Neuronal stem cell (in vitro differentiated cells): ENCODE results near the gene MB21D2.
"Not testable (repeated sequence)": the region's sequence is repeated elsewhere in the genome, so short reads cannot be mapped to it uniquely, and the experiment has no call there.

Source experiments
- DNase-seq: peaks from one replicate; pipeline ENCODE4 v3.0.0-alpha.2; 2013; ENCODE audit warnings: low spot score
- H2AFZ ChIP-seq: one replicate; pipeline ENCODE4 v1.6.1; 2013; ENCODE audit warnings: mild to moderate bottlenecking, low read length, inconsistent platforms
- H2AK5ac ChIP-seq: 2 replicates; pipeline ENCODE4 v1.6.1; 2013; ENCODE audit warnings: low read depth, mild to moderate bottlenecking, inconsistent platforms, low read length, moderate library complexity, mixed read lengths
- H2BK120ac ChIP-seq: 2 replicates; pipeline ENCODE4 v1.6.1; 2013; ENCODE audit warnings: low read depth, mild to moderate bottlenecking, inconsistent platforms, low read length, moderate library complexity, mixed read lengths
- H2BK12ac ChIP-seq: one replicate; pipeline ENCODE4 v1.6.1; 2013; ENCODE audit warnings: low read length, inconsistent platforms
- H2BK15ac ChIP-seq: 2 replicates; pipeline ENCODE4 v1.6.1; 2013; ENCODE audit warnings: mild to moderate bottlenecking, low read length, inconsistent platforms, mixed read lengths
- H2BK5ac ChIP-seq: one replicate; pipeline ENCODE4 v1.6.1; 2013; ENCODE audit warnings: inconsistent platforms, mild to moderate bottlenecking, low read length, moderate library complexity
- H3K14ac ChIP-seq: one replicate; pipeline ENCODE4 v1.6.1; 2013; ENCODE audit warnings: low read length, inconsistent platforms
- H3K18ac ChIP-seq: 2 replicates; pipeline ENCODE4 v1.6.1; 2013; ENCODE audit warnings: low read length, inconsistent platforms
- H3K23ac ChIP-seq: 2 replicates; pipeline ENCODE4 v1.6.1; 2013; ENCODE audit warnings: low read depth, mild to moderate bottlenecking, mixed read lengths, low read length, inconsistent platforms; ENCODE audit not compliant: poor library complexity
- H3K27ac ChIP-seq: replicated peaks from 3 replicates; pipeline ENCODE4 v1.5.1; 2013; ENCODE audit warnings: low read length, inconsistent platforms
- H3K27me3 ChIP-seq, 3 experiments: 2 replicates each; pipeline ENCODE4 v1.6.1; 2013; ENCODE audit warnings: low read length in 3 of 3, mild to moderate bottlenecking in 2 of 3, inconsistent platforms in 1 of 3, low read depth in 1 of 3, mixed read lengths in 1 of 3, moderate library complexity in 1 of 3; ENCODE audit not compliant: control insufficient read depth in 3 of 3, insufficient read depth in 3 of 3
- H3K36me3 ChIP-seq, 2 donors: replicated peaks in 1 of 2; 2 replicates each; pipeline ENCODE4 v1.6.1; 2013; ENCODE audit warnings: low read length in 2 of 2; ENCODE audit not compliant: control insufficient read depth in 2 of 2, insufficient read depth in 2 of 2
- H3K4ac ChIP-seq: 2 replicates; pipeline ENCODE4 v1.6.1; 2013; ENCODE audit warnings: inconsistent platforms, mild to moderate bottlenecking, low read length, moderate library complexity
- H3K4me1 ChIP-seq, 2 donors: 1 replicate in 1 of 2; 2 replicates in 1 of 2; pipeline ENCODE4 v1.6.1; 2013; ENCODE audit warnings: low read length in 2 of 2, low read depth in 1 of 2; ENCODE audit not compliant: control insufficient read depth in 2 of 2, insufficient read depth in 1 of 2
- H3K4me2 ChIP-seq: one replicate; pipeline ENCODE4 v1.6.1; 2013; ENCODE audit warnings: mild to moderate bottlenecking, low read length, inconsistent platforms; ENCODE audit not compliant: insufficient read depth, poor library complexity, severe bottlenecking
- H3K4me3 ChIP-seq, 2 donors: 2 replicates each; pipeline ENCODE4 v1.5.1; 2013; ENCODE audit warnings: low read length in 2 of 2, mild to moderate bottlenecking in 2 of 2, inconsistent platforms in 1 of 2, moderate library complexity in 1 of 2
- H3K79me1 ChIP-seq: one replicate; pipeline ENCODE4 v1.6.1; 2013; ENCODE audit warnings: low read depth, mild to moderate bottlenecking, inconsistent platforms, low read length, moderate library complexity
- H3K9ac ChIP-seq: one replicate; pipeline ENCODE4 v1.6.1; 2013; ENCODE audit warnings: mild to moderate bottlenecking, low read depth, low read length, inconsistent platforms; ENCODE audit not compliant: poor library complexity
- H3K9me3 ChIP-seq, 2 donors: replicated peaks in 1 of 2; 2 replicates each; pipeline versions ENCODE3 to v1.6.1; 2013; ENCODE audit warnings: low read length in 2 of 2, mild to moderate bottlenecking in 2 of 2, inconsistent platforms in 1 of 2, low read depth in 1 of 2, mixed read lengths in 1 of 2, moderate library complexity in 1 of 2; ENCODE audit not compliant: control insufficient read depth in 2 of 2, insufficient read depth in 1 of 2
- H4K8ac ChIP-seq: one replicate; pipeline ENCODE4 v1.6.1; 2013; ENCODE audit warnings: low read depth, mild to moderate bottlenecking, inconsistent platforms, low read length, moderate library complexity
- H4K91ac ChIP-seq: one replicate; pipeline ENCODE4 v1.6.1; 2013; ENCODE audit warnings: low read length, low read depth, mild to moderate bottlenecking, inconsistent platforms; ENCODE audit not compliant: poor library complexity
- WGBS, 2 donors: extraction: QIAGEN DNeasy Blood & Tissue Kit; methylation state at CpG; one replicate each; pipeline ENCODE4 v1.1.7; 2013; ENCODE audit warnings: missing lambda C conversion rate in 2 of 2, mixed read lengths in 1 of 2; ENCODE audit not compliant: insufficient read length in 2 of 2, insufficient replicate concordance in 1 of 2; ENCODE audit errors: extremely low coverage in 2 of 2; 5-methylcytosine and 5-hydroxymethylcytosine counted together

MB21D2 gene

GRCh38 chr3:192850451-192850981 lies 67.1 kb downstream of the MB21D2 start:
- Histone ChIP-seq H2BK120ac (no peak overlapping the region), H2AFZ (no peak overlapping the region), H3K79me1 (peaks cover 1% of the 10 kb centered on the region), H2BK12ac (no peak overlapping the region), H3K27me3 (no peaks in the 10 kb centered on the region), H3K18ac (no peak overlapping the region), H4K91ac (no peak overlapping the region), H4K8ac (no peak overlapping the region), H2BK15ac (no peak overlapping the region), H3K9me3 (peaks cover 0 to 7% of the 10 kb centered on the region in 2 donors), H3K36me3 (no peaks in the 10 kb centered on the region), H3K14ac (peak overlapping the region; percentile 74), H3K23ac (no peak overlapping the region), H2BK5ac (no peak overlapping the region), H3K4me1 (no peaks in the 10 kb centered on the region), H3K4ac (no peak overlapping the region), H3K9ac (no peak overlapping the region), H2AK5ac (no peak overlapping the region), H3K4me3 (no peak overlapping the region), H3K27ac (no peak overlapping the region), H3K4me2 (no peak overlapping the region)
- WGBS, 2 donors: no CpG with 5 or more reads among the region's 14 CpGs
- DNase-seq: no peak

GRCh38 chr3:192849821-192850220 lies 67.8 kb downstream of the MB21D2 start:
- WGBS, 2 donors: no CpG with 5 or more reads among the region's 11 CpGs

GRCh38 chr3:192848371-192849233 lies 69.1 kb downstream of the MB21D2 start:
- no CpG with 5 or more reads among the region's 11 CpGs for WGBS, 2 donors
- Histone ChIP-seq H3K4me1 (peaks cover 0 to 4% of the 10 kb centered on the region in 2 donors), H3K9me3 (no peaks in the 10 kb centered on the region), H3K36me3 (no peaks in the 10 kb centered on the region), H3K79me1 (peaks cover 1% of the 10 kb centered on the region), H3K4me3 (no peak overlapping the region), H3K18ac (no peak overlapping the region), H4K8ac (no peak overlapping the region), H3K27me3 (no peaks in the 10 kb centered on the region), H2BK12ac (no peak overlapping the region), H3K9ac (no peak overlapping the region), H2BK120ac (no peak overlapping the region), H4K91ac (no peak overlapping the region), H3K4ac (no peak overlapping the region), H2BK15ac (no peak overlapping the region), H3K14ac (no peak overlapping the region), H2BK5ac (no peak overlapping the region), H3K27ac (no peak overlapping the region), H2AFZ (no peak overlapping the region), H3K23ac (no peak overlapping the region), H2AK5ac (no peak overlapping the region), H3K4me2 (no peak overlapping the region)
- no peak for DNase-seq

More at GRCh38 chr3:192849821-192850220, 67.8 kb downstream of the MB21D2 start:
- H3K23ac ChIP-seq, H3K18ac ChIP-seq, H2BK15ac ChIP-seq, H2AFZ ChIP-seq, H4K8ac ChIP-seq, H3K9me3 ChIP-seq, H3K4me2 ChIP-seq, H3K4me3 ChIP-seq, H3K9ac ChIP-seq, H3K36me3 ChIP-seq, H3K4ac ChIP-seq, H4K91ac ChIP-seq, H3K27me3 ChIP-seq, H2BK5ac ChIP-seq, H2AK5ac ChIP-seq, H3K14ac ChIP-seq, H2BK120ac ChIP-seq, DNase-seq, H3K4me1 ChIP-seq, H2BK12ac ChIP-seq, H3K79me1 ChIP-seq, H3K27ac ChIP-seq: not testable (repeated sequence)

GRCh38 chr3:192847941-192848340 lies 69.7 kb downstream of the MB21D2 start:
- WGBS, 2 donors: no CpG with 5 or more reads among the region's 3 CpGs
- no peak for DNase-seq
- no peak overlapping the region for H3K9ac ChIP-seq

More at GRCh38 chr3:192847941-192848340, 69.7 kb downstream of the MB21D2 start:
- H3K9me3 ChIP-seq: no peaks in the 10 kb centered on the region
- no peak overlapping the region for H2AFZ ChIP-seq
- H3K14ac ChIP-seq: no peak overlapping the region
- H3K27me3 ChIP-seq: no peaks in the 10 kb centered on the region
- H2BK15ac ChIP-seq: no peak overlapping the region
- no peak overlapping the region for H3K4me3 ChIP-seq
- no peak overlapping the region for H3K18ac ChIP-seq
- no peak overlapping the region for H2BK12ac ChIP-seq
- no peak overlapping the region for H4K91ac ChIP-seq
- no peak overlapping the region for H2BK5ac ChIP-seq
- no peak overlapping the region for H3K4me2 ChIP-seq
- no peak overlapping the region for H3K27ac ChIP-seq
- peaks cover 2 to 10% of the 10 kb centered on the region in 2 donors for H3K4me1 ChIP-seq
- no peak overlapping the region for H2AK5ac ChIP-seq
- H4K8ac ChIP-seq: no peak overlapping the region
- H3K4ac ChIP-seq: no peak overlapping the region
- no peaks in the 10 kb centered on the region for H3K36me3 ChIP-seq
- H3K79me1 ChIP-seq: peaks cover 1% of the 10 kb centered on the region
- no peak overlapping the region for H2BK120ac ChIP-seq
- no peak overlapping the region for H3K23ac ChIP-seq
